AG09309 (cell line): ENCODE data around the gene KIFAP3.

Experiments
- DNase-seq: peaks from one replicate; pipeline ENCODE4 v3.0.0-alpha.2; 2010; ENCODE audit warnings: low read depth
- H3K4me3 ChIP-seq: 2 replicates; pipeline ENCODE4 v1.5.1; 2011; ENCODE audit warnings: mild to moderate bottlenecking, low read depth, low read length, moderate library complexity; ENCODE audit not compliant: control insufficient read depth
- TF ChIP-seq, protein P1 (sequence below): IDR thresholded peaks from 2 replicates; pipeline ENCODE4 v1.5.1; 2011; ENCODE audit warnings: mild to moderate bottlenecking, low read depth, low read length, inconsistent platforms; ENCODE audit not compliant: insufficient read depth, control insufficient read depth; ENCODE audit errors: missing control alignments

Gene KIFAP3

GRCh38 chr1:169906938-169907337, 167.6 kb downstream of the KIFAP3 start:
- no peak for DNase-seq
- TF ChIP-seq, protein P1, sequence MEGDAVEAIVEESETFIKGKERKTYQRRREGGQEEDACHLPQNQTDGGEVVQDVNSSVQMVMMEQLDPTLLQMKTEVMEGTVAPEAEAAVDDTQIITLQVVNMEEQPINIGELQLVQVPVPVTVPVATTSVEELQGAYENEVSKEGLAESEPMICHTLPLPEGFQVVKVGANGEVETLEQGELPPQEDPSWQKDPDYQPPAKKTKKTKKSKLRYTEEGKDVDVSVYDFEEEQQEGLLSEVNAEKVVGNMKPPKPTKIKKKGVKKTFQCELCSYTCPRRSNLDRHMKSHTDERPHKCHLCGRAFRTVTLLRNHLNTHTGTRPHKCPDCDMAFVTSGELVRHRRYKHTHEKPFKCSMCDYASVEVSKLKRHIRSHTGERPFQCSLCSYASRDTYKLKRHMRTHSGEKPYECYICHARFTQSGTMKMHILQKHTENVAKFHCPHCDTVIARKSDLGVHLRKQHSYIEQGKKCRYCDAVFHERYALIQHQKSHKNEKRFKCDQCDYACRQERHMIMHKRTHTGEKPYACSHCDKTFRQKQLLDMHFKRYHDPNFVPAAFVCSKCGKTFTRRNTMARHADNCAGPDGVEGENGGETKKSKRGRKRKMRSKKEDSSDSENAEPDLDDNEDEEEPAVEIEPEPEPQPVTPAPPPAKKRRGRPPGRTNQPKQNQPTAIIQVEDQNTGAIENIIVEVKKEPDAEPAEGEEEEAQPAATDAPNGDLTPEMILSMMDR = no peak
- no peak overlapping the region for H3K4me3 ChIP-seq

- no peak overlapping the region for H3K4me3 ChIP-seq
- TF ChIP-seq, protein P1 = no peak
- no peak for DNase-seq
Measured at GRCh38 chr1:169904834-169905233, 169.7 kb downstream of the KIFAP3 start.

GRCh38 chr1:169902751-169903150, 171.7 kb downstream of the KIFAP3 start:
- DNase-seq = no peak
- no peak overlapping the region for H3K4me3 ChIP-seq
- TF ChIP-seq, protein P1 = no peak

- no peak overlapping the region for H3K4me3 ChIP-seq
- no peak for DNase-seq
- TF ChIP-seq, protein P1 = no peak
Measured at GRCh38 chr1:169901115-169901514, 173.4 kb downstream of the KIFAP3 start.

DNA sequence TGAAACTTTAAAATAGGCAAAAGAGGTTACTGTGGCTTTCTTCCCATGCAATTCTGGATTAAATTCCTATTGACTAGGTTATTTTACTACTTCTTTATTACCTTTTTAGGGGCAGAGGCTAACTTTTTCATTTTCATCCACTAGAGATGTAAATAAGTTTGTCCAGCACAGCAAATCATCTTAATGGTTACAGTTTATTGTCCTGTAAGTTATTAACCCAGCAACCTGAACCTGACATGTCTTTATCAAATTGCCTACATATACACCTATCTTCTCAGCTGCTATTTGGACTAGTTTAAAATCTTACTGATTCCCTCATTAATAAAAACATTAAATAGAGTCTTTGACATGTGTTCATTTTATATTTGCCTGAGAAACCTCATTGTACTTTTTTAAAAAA, 173.9 kb downstream of the KIFAP3 start:
- H3K4me3 ChIP-seq = no peak overlapping the region
- DNase-seq = no peak
- TF ChIP-seq, protein P1 = no peak

GRCh38 chr1:169899519-169900217, 174.8 kb downstream of the KIFAP3 start:
- H3K4me3 ChIP-seq = no peak overlapping the region
- DNase-seq = no peak
- TF ChIP-seq, protein P1 = no peak
